Astrocyte (in vitro differentiated cells and primary cell): ENCODE data around the gene EMP3.

Experiments
- EZH2 ChIP-seq: IDR thresholded peaks from 2 replicates; pipeline ENCODE4 v1.6.1; 2012; ENCODE audit warnings: mild to moderate bottlenecking, low read length, inconsistent platforms; ENCODE audit not compliant: insufficient read depth
- TF ChIP-seq, protein P1 (sequence below): IDR thresholded peaks from 2 replicates; pipeline ENCODE4 v1.5.1; 2011; ENCODE audit warnings: low read depth, mild to moderate bottlenecking, inconsistent platforms, low read length, moderate library complexity; ENCODE audit not compliant: insufficient read depth

GRCh38 chr19:48283908-48284307 is 41.4 kb upstream of the EMP3 start:
- TF ChIP-seq, protein P1, sequence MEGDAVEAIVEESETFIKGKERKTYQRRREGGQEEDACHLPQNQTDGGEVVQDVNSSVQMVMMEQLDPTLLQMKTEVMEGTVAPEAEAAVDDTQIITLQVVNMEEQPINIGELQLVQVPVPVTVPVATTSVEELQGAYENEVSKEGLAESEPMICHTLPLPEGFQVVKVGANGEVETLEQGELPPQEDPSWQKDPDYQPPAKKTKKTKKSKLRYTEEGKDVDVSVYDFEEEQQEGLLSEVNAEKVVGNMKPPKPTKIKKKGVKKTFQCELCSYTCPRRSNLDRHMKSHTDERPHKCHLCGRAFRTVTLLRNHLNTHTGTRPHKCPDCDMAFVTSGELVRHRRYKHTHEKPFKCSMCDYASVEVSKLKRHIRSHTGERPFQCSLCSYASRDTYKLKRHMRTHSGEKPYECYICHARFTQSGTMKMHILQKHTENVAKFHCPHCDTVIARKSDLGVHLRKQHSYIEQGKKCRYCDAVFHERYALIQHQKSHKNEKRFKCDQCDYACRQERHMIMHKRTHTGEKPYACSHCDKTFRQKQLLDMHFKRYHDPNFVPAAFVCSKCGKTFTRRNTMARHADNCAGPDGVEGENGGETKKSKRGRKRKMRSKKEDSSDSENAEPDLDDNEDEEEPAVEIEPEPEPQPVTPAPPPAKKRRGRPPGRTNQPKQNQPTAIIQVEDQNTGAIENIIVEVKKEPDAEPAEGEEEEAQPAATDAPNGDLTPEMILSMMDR = no peak
- TF ChIP-seq EZH2 = no peak
